NCI-H748 treated with DMSO at 0.1 percent for 48 hours (cell line): ENCODE data around the gene PLB1.

Experiments used
- DNase-seq: peaks from one replicate; lab custom pipeline; 2025; lab: John Stamatoyannopoulos, UW

The PLB1 gene

GRCh38 chr2:28590496-28591301 is 94.8 kb downstream of the PLB1 start:
- DNase-seq: no peak

GRCh38 chr2:28591711-28592335 is 96.0 kb downstream of the PLB1 start:
- no peak for DNase-seq

GRCh38 chr2:28592481-28592880 is 96.6 kb downstream of the PLB1 start:
- no peak for DNase-seq

- no peak for DNase-seq
These were observed 97.4 kb downstream of the PLB1 start for GRCh38 chr2:28593160-28593755.

GRCh38 chr2:28594000-28594331 is 98.1 kb downstream of the PLB1 start:
- no peak for DNase-seq

- DNase-seq: peak; percentile 32
These were observed 98.7 kb downstream of the PLB1 start for GRCh38 chr2:28594332-28595108.

- no peak for DNase-seq
These were observed 99.5 kb downstream of the PLB1 start for GRCh38 chr2:28595323-28595722.

GRCh38 chr2:28598484-28598883 is 102.6 kb downstream of the PLB1 start:
- no peak for DNase-seq

- no peak for DNase-seq
These were observed 104.3 kb downstream of the PLB1 start for GRCh38 chr2:28600181-28600580.

- DNase-seq: no peak
These were observed 105.8 kb downstream of the PLB1 start for GRCh38 chr2:28601616-28602015.

- no peak for DNase-seq
These were observed 106.3 kb downstream of the PLB1 start for GRCh38 chr2:28602136-28602660.

GRCh38 chr2:28602751-28603639 is 107.1 kb downstream of the PLB1 start:
- DNase-seq: no peak

GRCh38 chr2:28603821-28604220 is 108.0 kb downstream of the PLB1 start:
- DNase-seq: no peak

- no peak for DNase-seq
These were observed 108.5 kb downstream of the PLB1 start for GRCh38 chr2:28604284-28604843.

- no peak for DNase-seq
These were observed 111.2 kb downstream of the PLB1 start for GRCh38 chr2:28606986-28607441.

- no peak for DNase-seq
These were observed 112.1 kb downstream of the PLB1 start for GRCh38 chr2:28607730-28608499.

- DNase-seq: no peak
These were observed 112.9 kb downstream of the PLB1 start for GRCh38 chr2:28608500-28609424.

GRCh38 chr2:28610583-28611201 is 114.8 kb downstream of the PLB1 start:
- no peak for DNase-seq
